ENCODE data around the gene GSG1L.

The GSG1L gene

GRCh38 chr16:27806388-27806787, 257.1 kb downstream of the GSG1L start:
- DNase-seq, result no peak

GRCh38 chr16:27805828-27806351, 257.6 kb downstream of the GSG1L start:
- DNase-seq, result no peak

GRCh38 chr16:27803775-27804549, 259.6 kb downstream of the GSG1L start:
- DNase-seq, result no peak

- no peak for DNase-seq
These were observed 260.7 kb downstream of the GSG1L start for GRCh38 chr16:27802664-27803439.

GRCh38 chr16:27801289-27801945, 262.1 kb downstream of the GSG1L start:
- DNase-seq, result no peak

GRCh38 chr16:27800817-27801216, 262.7 kb downstream of the GSG1L start:
- no peak for DNase-seq

- DNase-seq, result no peak
These were observed 263.6 kb downstream of the GSG1L start for GRCh38 chr16:27799896-27800295.

GRCh38 chr16:27798241-27798640, 265.3 kb downstream of the GSG1L start:
- no peak for DNase-seq

- DNase-seq, result no peak
These were observed 267.4 kb downstream of the GSG1L start for GRCh38 chr16:27795992-27796614.

- no peak for DNase-seq
These were observed 270.3 kb downstream of the GSG1L start for GRCh38 chr16:27793249-27793622.

- no peak for DNase-seq
These were observed 270.8 kb downstream of the GSG1L start for GRCh38 chr16:27792486-27793248.

- no peak for DNase-seq
These were observed 272.2 kb downstream of the GSG1L start for GRCh38 chr16:27791404-27791719.

GRCh38 chr16:27790546-27791403, 272.7 kb downstream of the GSG1L start:
- DNase-seq, result no peak

- no peak for DNase-seq
These were observed 273.8 kb downstream of the GSG1L start for GRCh38 chr16:27789595-27790241.

GRCh38 chr16:27789150-27789549, 274.4 kb downstream of the GSG1L start:
- DNase-seq, result no peak

GRCh38 chr16:27787665-27788064, 275.8 kb downstream of the GSG1L start:
- no peak for DNase-seq

- DNase-seq, result no peak
These were observed 276.4 kb downstream of the GSG1L start for GRCh38 chr16:27786923-27787625.

GRCh38 chr16:27786221-27786922, 277.1 kb downstream of the GSG1L start:
- no peak for DNase-seq

- DNase-seq, result no peak
These were observed 278.2 kb downstream of the GSG1L start for GRCh38 chr16:27785307-27785678.
